A673 (cell line): ENCODE data around the gene TSEN15. TPM values are rescaled to one million over a fixed set of nuclear protein-coding genes. Genes with fewer than 3 reads are reported as not detected.

Experiments used
- Bru-seq: library from RNA; stranded (reverse); fragments of 400-500 nt; gene quantifications from one replicate; lab custom pipeline; 2021; lab: Mats Ljungman, UMichigan
- BruChase-seq, 2 experiments: library from RNA; stranded (reverse); fragments of 400-500 nt; gene quantifications; one replicate each; lab custom pipeline; 2021; lab: Mats Ljungman, UMichigan
- BruUV-seq: library from RNA; stranded (reverse); fragments of 400-500 nt; replicated peaks from 2 replicates; lab custom pipeline; 2021; lab: Mats Ljungman, UMichigan
- CTCF ChIA-PET: fragments of 300-600 bp; sonication (Branson Sonifier 250); formaldehyde crosslinking; loops from one replicate; lab custom pipeline; 2022; ENCODE audit warnings: antibody characterized with exemption; lab: Charles Lee
- POLR2A ChIA-PET: fragments of 300-600 bp; sonication (Branson Sonifier 250); formaldehyde crosslinking; loops from one replicate; lab custom pipeline; 2022; ENCODE audit warnings: antibody characterized with exemption; ENCODE audit not compliant: low non-redundant PET; lab: Charles Lee
- DNase-seq: peaks from one replicate; pipeline ENCODE4 v3.0.0-alpha.2; 2015; ENCODE audit warnings: low spot score
- H3K27ac ChIP-seq: fragments of 200-600 bp; sonication (generic); 2 replicates; pipeline ENCODE4 v1.5.1; 2016; ENCODE audit warnings: mixed run types, low read depth, mild to moderate bottlenecking, mixed read lengths, antibody characterized with exemption, low read length; ENCODE audit not compliant: poor library complexity, severe bottlenecking
- H3K27me3 ChIP-seq: fragments of 200-600 bp; sonication (generic); replicated peaks from 2 replicates; pipeline ENCODE4 v1.6.1; 2017; ENCODE audit warnings: mixed run types, low read depth, mild to moderate bottlenecking, mixed read lengths, antibody characterized with exemption, low read length; ENCODE audit not compliant: insufficient read depth, poor library complexity
- H3K36me3 ChIP-seq: fragments of 200-600 bp; sonication (generic); 2 replicates; pipeline ENCODE4 v1.6.1; 2016; ENCODE audit warnings: mixed run types, mild to moderate bottlenecking, mixed read lengths, antibody characterized with exemption, low read length; ENCODE audit not compliant: insufficient read depth, poor library complexity, severe bottlenecking
- H3K4me1 ChIP-seq: fragments of 200-600 bp; sonication (generic); 2 replicates; pipeline ENCODE4 v1.6.1; 2017; ENCODE audit warnings: mixed run types, mild to moderate bottlenecking, mixed read lengths, antibody characterized with exemption, low read length; ENCODE audit not compliant: insufficient read depth, poor library complexity, severe bottlenecking
- H3K4me3 ChIP-seq: fragments of 200-600 bp; sonication (generic); 2 replicates; pipeline ENCODE4 v1.5.1; 2016; ENCODE audit warnings: low read depth, mixed run types, mild to moderate bottlenecking, mixed read lengths, low read length; ENCODE audit not compliant: poor library complexity, severe bottlenecking
- H3K9me3 ChIP-seq: fragments of 200-600 bp; sonication (generic); 2 replicates; pipeline ENCODE4 v1.6.1; 2016; ENCODE audit warnings: mixed run types, low read depth, mild to moderate bottlenecking, mixed read lengths, antibody characterized with exemption, low read length; ENCODE audit not compliant: poor library complexity, severe bottlenecking
- EZH2 ChIP-seq: fragments of 200-600 bp; sonication (generic); IDR thresholded peaks from 2 replicates; pipeline ENCODE4 v1.6.1; 2017; ENCODE audit warnings: borderline replicate concordance, low read depth, mild to moderate bottlenecking, mixed read lengths, antibody characterized with exemption, low read length; ENCODE audit not compliant: poor library complexity, severe bottlenecking
- intact Hi-C: fragments of 100-400 bp; cut with micrococcal nuclease; formaldehyde crosslinking; loops from one replicate; pipeline ENCODE4 v1.10.0; 2022; ENCODE audit not compliant: unreplicated experiment
- long read RNA-seq: library from polyadenylated mRNA; stranded (forward); transcript quantifications from one replicate; pipeline ENCODE4 v2.0.0, GENCODE V29; 2022
- total RNA-seq: library from RNA; stranded (reverse); gene quantifications from 2 replicates; pipeline ENCODE4 v1.2.3, GENCODE V29; 2021
- TF ChIP-seq, protein P1 (sequence below): fragments of 300-800, 200-600 bp; sonication (generic); conservative IDR thresholded peaks from 2 replicates; pipeline ENCODE4 v1.5.1; 2017; ENCODE audit warnings: low read depth, mild to moderate bottlenecking, antibody characterized with exemption, low read length, moderate library complexity, mixed read lengths

Gene TSEN15
- 57.0 and 70.7 TPM in 2 replicates for total RNA-seq
- Bru-seq, nascent RNA, result percentile 89 among the genes with signal in this experiment
- BruChase-seq, experiment 1, labeled RNA remaining after a 2-hour chase, result percentile 90 among the genes with signal in this experiment
- BruChase-seq, experiment 2, labeled RNA remaining after a 6-hour chase, result percentile 77 among the genes with signal in this experiment
- long read RNA-seq, transcript TSEN15-201 (5 exons, 1,967 nt), result minor isoform, 7 of 205 reads
- long read RNA-seq, transcript TSEN15-216 (5 exons, 1,986 nt), result minor isoform, 75 of 205 reads
- long read RNA-seq, transcript TSEN15-203 (4 exons, 1,844 nt), result major isoform, 87 of 205 reads
- long read RNA-seq, transcript TSEN15-208 (4 exons, 2,219 nt), result minor isoform, 22 of 205 reads
- long read RNA-seq, partial matches to known transcripts, result 1 of 205 reads
- long read RNA-seq, other reads (novel, unspliced or antisense), result 6 of 205 reads

DNA sequence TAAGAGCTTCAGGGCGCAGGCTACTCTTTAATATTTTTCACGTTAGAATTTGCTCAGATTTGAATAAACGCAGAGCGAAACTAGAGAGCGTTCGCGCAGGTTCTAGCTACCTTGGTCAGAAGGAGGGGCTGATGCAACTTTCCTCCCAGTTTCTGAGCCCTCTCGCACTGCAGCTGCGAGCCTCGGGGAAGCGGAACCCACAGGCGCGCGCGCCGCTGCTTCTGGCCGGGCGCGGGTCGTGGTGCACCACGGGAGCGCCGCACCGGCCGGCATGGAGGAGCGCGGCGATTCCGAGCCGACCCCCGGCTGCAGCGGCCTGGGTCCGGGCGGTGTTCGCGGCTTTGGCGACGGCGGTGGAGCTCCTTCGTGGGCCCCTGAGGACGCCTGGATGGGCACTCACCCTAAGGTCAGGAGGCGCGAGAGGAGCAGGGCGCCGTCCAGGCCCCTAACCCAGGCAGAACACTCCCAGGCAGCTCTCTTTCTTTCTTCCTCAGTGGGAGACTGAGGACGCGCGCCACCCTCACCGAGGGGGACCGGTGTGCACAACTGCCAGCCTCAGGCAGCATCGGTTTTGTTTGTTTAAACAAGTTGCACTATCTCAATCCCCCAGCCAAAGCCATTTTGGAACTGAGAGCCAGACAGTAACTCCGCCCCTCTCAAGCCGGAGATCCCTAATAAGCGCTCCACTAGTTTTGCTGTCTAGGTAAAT, at the start of gene TSEN15:
Gene TSEN15, plus strand, starts transcription at position 246 of the 709 bp plus-strand sequence. Its CDS starts 26 bp downstream, at position 272.
- Histone ChIP-seq H3K4me1 (peaks cover 19% of the 10 kb centered on the region), H3K4me3 (peak within 1 kb of the TSS; percentile 69), H3K27ac (peak within 1 kb of the TSS; percentile 98), H3K27me3 (no peaks in the 10 kb centered on the region), H3K9me3 (peaks cover 4% of the 10 kb centered on the region), H3K36me3 (peaks cover 19% of the 10 kb centered on the region)
- ChIA-PET CTCF (interaction anchor here (0.8 kb wide), 1 partner anchor 612 kb away, joined by 3 read pairs; no protein-coding TSS in a partner anchor), POLR2A (interaction anchor here (0.6 kb wide), 1 partner anchor 258 kb away, joined by 3 read pairs; no protein-coding TSS in a partner anchor)
- intact Hi-C loops, result no loop called here
- DNase-seq, result peak; percentile 92
- no TSS peak for BruUV-seq
- TF ChIP-seq, protein P1, sequence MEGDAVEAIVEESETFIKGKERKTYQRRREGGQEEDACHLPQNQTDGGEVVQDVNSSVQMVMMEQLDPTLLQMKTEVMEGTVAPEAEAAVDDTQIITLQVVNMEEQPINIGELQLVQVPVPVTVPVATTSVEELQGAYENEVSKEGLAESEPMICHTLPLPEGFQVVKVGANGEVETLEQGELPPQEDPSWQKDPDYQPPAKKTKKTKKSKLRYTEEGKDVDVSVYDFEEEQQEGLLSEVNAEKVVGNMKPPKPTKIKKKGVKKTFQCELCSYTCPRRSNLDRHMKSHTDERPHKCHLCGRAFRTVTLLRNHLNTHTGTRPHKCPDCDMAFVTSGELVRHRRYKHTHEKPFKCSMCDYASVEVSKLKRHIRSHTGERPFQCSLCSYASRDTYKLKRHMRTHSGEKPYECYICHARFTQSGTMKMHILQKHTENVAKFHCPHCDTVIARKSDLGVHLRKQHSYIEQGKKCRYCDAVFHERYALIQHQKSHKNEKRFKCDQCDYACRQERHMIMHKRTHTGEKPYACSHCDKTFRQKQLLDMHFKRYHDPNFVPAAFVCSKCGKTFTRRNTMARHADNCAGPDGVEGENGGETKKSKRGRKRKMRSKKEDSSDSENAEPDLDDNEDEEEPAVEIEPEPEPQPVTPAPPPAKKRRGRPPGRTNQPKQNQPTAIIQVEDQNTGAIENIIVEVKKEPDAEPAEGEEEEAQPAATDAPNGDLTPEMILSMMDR, result no peak
- no peak for TF ChIP-seq EZH2

DNA sequence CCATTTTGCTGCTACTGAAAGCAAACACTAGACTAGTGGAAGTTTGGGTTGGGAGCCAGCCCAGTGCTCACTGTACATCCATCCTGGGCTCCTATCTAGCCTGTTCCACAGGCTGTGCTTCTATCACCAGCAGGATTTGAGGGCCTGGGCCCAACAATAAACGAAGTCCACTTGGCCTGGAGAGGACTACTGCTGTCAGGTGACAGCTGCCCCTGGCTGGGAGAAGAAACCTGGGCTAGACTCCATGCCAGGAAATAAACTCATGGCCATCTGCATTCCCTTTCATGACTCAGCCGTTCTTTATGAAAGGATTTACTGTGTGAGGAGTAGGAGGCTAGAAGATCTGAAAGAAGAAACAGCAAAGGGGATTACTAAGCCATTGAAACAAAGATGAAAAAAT, 49.5 kb upstream of the TSEN15 start:
- POLR2A ChIA-PET, result no interaction called here
- Histone ChIP-seq H3K27me3 (no peaks in the 10 kb centered on the region), H3K4me1 (peaks cover 18% of the 10 kb centered on the region), H3K4me3 (no peak overlapping the region), H3K36me3 (no peaks in the 10 kb centered on the region), H3K27ac (peak overlapping the region; percentile 83), H3K9me3 (no peaks in the 10 kb centered on the region)
- TF ChIP-seq EZH2, result no peak
- TF ChIP-seq, protein P1, result no peak
- intact Hi-C loops, result no loop called here
- BruUV-seq, result no TSS peak
- peak; percentile 82 for DNase-seq
- CTCF ChIA-PET, result no interaction called here

DNA sequence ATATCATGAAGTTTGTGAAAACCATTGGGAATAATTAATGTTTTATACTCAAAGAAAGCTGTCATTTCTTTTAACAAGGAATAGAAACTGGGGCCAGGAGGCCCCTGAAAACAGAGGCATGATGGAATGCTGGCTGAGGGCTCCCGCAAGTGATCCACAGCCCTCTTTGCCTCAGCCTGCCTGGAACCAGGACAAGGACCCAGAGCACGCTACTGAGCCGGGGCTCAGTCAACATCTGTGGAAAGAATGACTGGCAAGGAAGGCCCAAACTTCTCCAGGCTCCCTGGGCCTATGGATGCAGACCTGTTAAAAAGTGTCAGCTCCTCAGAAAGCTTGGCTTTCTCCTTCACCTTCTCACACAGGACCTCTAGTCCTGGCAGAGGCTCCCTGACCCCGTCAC, 46.6 kb upstream of the TSEN15 start:
- ChIA-PET CTCF (no interaction called here), POLR2A (no interaction called here)
- no peaks in the 10 kb centered on the region for H3K27me3 ChIP-seq
- no TSS peak for BruUV-seq
- H3K36me3 ChIP-seq, result no peaks in the 10 kb centered on the region
- H3K4me1 ChIP-seq, result peaks cover 18% of the 10 kb centered on the region
- H3K27ac ChIP-seq, result peak overlapping the region; percentile 26
- H3K4me3 ChIP-seq, result no peak overlapping the region
- H3K9me3 ChIP-seq, result no peaks in the 10 kb centered on the region
- TF ChIP-seq EZH2, result no peak
- TF ChIP-seq, protein P1, result no peak
- no peak for DNase-seq
- intact Hi-C loops, result no loop called here
